IMR-90 (cell line): ENCODE results near the gene EXOSC3. TPM values are rescaled to one million over a fixed set of nuclear protein-coding genes. Genes with fewer than 3 reads are reported as not detected.

Experiments used
- ATAC-seq: fragments of 200-7000 bp; cut with Tn5 transposase; 2 replicates; pipeline ENCODE4 v1.9.1; 2020; ENCODE audit warnings: low read depth, mild to moderate bottlenecking, moderate library complexity
- BruUV-seq: library from RNA; stranded (reverse); fragments of 400-500 nt; replicated peaks from 2 replicates; lab custom pipeline; 2021; lab: Mats Ljungman, UMichigan
- CTCF ChIA-PET: fragments of 300-600 bp; formaldehyde crosslinking; extraction: SDS; loops from one replicate; lab custom pipeline; 2021; ENCODE audit warnings: antibody characterized with exemption; lab: Yijun Ruan, JAX
- POLR2A ChIA-PET: fragments of 300-600 bp; sonication (Branson Sonifier 250); formaldehyde crosslinking; loops from one replicate; lab custom pipeline; 2022; ENCODE audit warnings: antibody characterized with exemption; ENCODE audit not compliant: unreplicated experiment; lab: Charles Lee
- DNase-seq: peaks from one replicate; pipeline ENCODE4 v3.0.0; 2013
- H2AFZ ChIP-seq: replicated peaks from 2 replicates; pipeline ENCODE3; 2013; ENCODE audit warnings: low read length, mild to moderate bottlenecking; ENCODE audit not compliant: poor library complexity
- H2AK5ac ChIP-seq: 2 replicates; pipeline ENCODE4 v1.6.1; 2013; ENCODE audit warnings: low read depth, low read length, inconsistent platforms
- H2AK9ac ChIP-seq: replicated peaks from 2 replicates; pipeline ENCODE3; 2013; ENCODE audit warnings: mild to moderate bottlenecking, low read depth, low read length, moderate library complexity; ENCODE audit not compliant: poor library complexity
- H2BK120ac ChIP-seq: 2 replicates; pipeline ENCODE4 v1.6.1; 2013; ENCODE audit warnings: low read depth, low read length, inconsistent platforms
- H2BK15ac ChIP-seq: 3 replicates; pipeline ENCODE4 v1.6.1; 2013; ENCODE audit warnings: low read depth, low read length, inconsistent platforms
- H2BK20ac ChIP-seq: 2 replicates; pipeline ENCODE4 v1.6.1; 2013; ENCODE audit warnings: low read depth, mild to moderate bottlenecking, inconsistent platforms, low read length, moderate library complexity
- H2BK5ac ChIP-seq: 2 replicates; pipeline ENCODE4 v1.6.1; 2013; ENCODE audit warnings: mild to moderate bottlenecking, low read depth, low read length, inconsistent platforms; ENCODE audit not compliant: poor library complexity, severe bottlenecking
- H3K14ac ChIP-seq: replicated peaks from 2 replicates; pipeline ENCODE4 v1.6.1; 2013; ENCODE audit warnings: low read depth, low read length, inconsistent platforms
- H3K18ac ChIP-seq: 2 replicates; pipeline ENCODE4 v1.6.1; 2013; ENCODE audit warnings: low read depth, low read length, control low read depth
- H3K23ac ChIP-seq: 2 replicates; pipeline ENCODE4 v1.6.1; 2013; ENCODE audit warnings: low read depth, low read length, inconsistent platforms
- H3K27ac ChIP-seq: 2 replicates; pipeline ENCODE4 v1.5.1; 2013; ENCODE audit warnings: mild to moderate bottlenecking, control low read depth, low read length; ENCODE audit not compliant: insufficient read depth
- H3K27me3 ChIP-seq: 2 replicates; pipeline ENCODE4 v1.6.1; 2013; ENCODE audit warnings: low read length; ENCODE audit not compliant: control insufficient read depth, insufficient read depth
- H3K36me3 ChIP-seq: 2 replicates; pipeline ENCODE4 v1.6.1; 2013; ENCODE audit warnings: low read length, mixed read lengths; ENCODE audit not compliant: control insufficient read depth, insufficient read depth
- H3K4ac ChIP-seq: 2 replicates; pipeline ENCODE4 v1.6.1; 2013; ENCODE audit warnings: low read depth, low read length, inconsistent platforms
- H3K4me1 ChIP-seq: 2 replicates; pipeline ENCODE4 v1.6.1; 2013; ENCODE audit warnings: low read length, mixed read lengths; ENCODE audit not compliant: control insufficient read depth, insufficient read depth
- H3K4me2 ChIP-seq: 2 replicates; pipeline ENCODE4 v1.6.1; 2013; ENCODE audit warnings: low read depth, mild to moderate bottlenecking, control low read depth, low read length, moderate library complexity
- H3K4me3 ChIP-seq: 2 replicates; pipeline ENCODE4 v1.5.1; 2013; ENCODE audit warnings: low read depth, mild to moderate bottlenecking, control low read depth, low read length, moderate library complexity; ENCODE audit not compliant: insufficient read depth
- H3K56ac ChIP-seq: 2 replicates; pipeline ENCODE4 v1.6.1; 2013; ENCODE audit warnings: low read length, inconsistent platforms; ENCODE audit not compliant: insufficient read depth; ENCODE audit errors: extremely low read depth
- H3K79me1 ChIP-seq, 2 experiments: 2 replicates each; pipeline ENCODE4 v1.6.1; 2013; ENCODE audit warnings: low read length in 2 of 2, inconsistent platforms in 1 of 2, low read depth in 1 of 2
- H3K9ac ChIP-seq: 2 replicates; pipeline ENCODE4 v1.6.1; 2013; ENCODE audit warnings: low read depth, low read length, control low read depth
- H3K9me1 ChIP-seq: 2 replicates; pipeline ENCODE4 v1.6.1; 2013; ENCODE audit warnings: low read length, inconsistent platforms; ENCODE audit not compliant: insufficient read depth
- H3K9me3 ChIP-seq: 2 replicates; pipeline ENCODE4 v1.6.1; 2013; ENCODE audit warnings: low read length; ENCODE audit not compliant: control insufficient read depth, insufficient read depth
- H4K20me1 ChIP-seq: 2 replicates; pipeline ENCODE4 v1.6.1; 2013; ENCODE audit warnings: low read length, inconsistent platforms; ENCODE audit not compliant: insufficient read depth
- H4K5ac ChIP-seq: 2 replicates; pipeline ENCODE4 v1.6.1; 2013; ENCODE audit warnings: mild to moderate bottlenecking, low read depth, low read length, control low read depth
- H4K8ac ChIP-seq, 2 experiments: 2 replicates each; pipeline ENCODE4 v1.6.1; 2013; ENCODE audit warnings: low read depth in 2 of 2, low read length in 2 of 2, control low read depth in 1 of 2, inconsistent platforms in 1 of 2
- H4K91ac ChIP-seq: 2 replicates; pipeline ENCODE4 v1.6.1; 2013; ENCODE audit warnings: low read depth, low read length, inconsistent platforms; ENCODE audit not compliant: insufficient read depth
- BHLHE40 ChIP-seq: fragments of 150-350 bp; IDR thresholded peaks from 2 replicates; pipeline ENCODE4 v1.6.1; 2016; ENCODE audit warnings: mild to moderate bottlenecking, low read depth, low read length
- CEBPB ChIP-seq: IDR thresholded peaks from 2 replicates; pipeline ENCODE4 v1.6.1; 2012; ENCODE audit warnings: low read depth, low read length, improper control_type of control experiment
- CHD1 ChIP-seq: IDR thresholded peaks from 2 replicates; pipeline ENCODE4 v1.6.1; 2012; ENCODE audit warnings: low read depth, low read length, improper control_type of control experiment
- ELK1 ChIP-seq: fragments of 150-350 bp; IDR thresholded peaks from 2 replicates; pipeline ENCODE4 v1.6.1; 2016; ENCODE audit warnings: low read depth, mild to moderate bottlenecking, low read length, moderate library complexity, borderline replicate concordance
- FOS ChIP-seq: fragments of 150-350 bp; IDR thresholded peaks from 2 replicates; pipeline ENCODE4 v1.6.1; 2016; ENCODE audit warnings: low read depth, low read length
- MAFK ChIP-seq: IDR thresholded peaks from 2 replicates; pipeline ENCODE4 v1.6.1; 2012; ENCODE audit warnings: low read depth, low read length, improper control_type of control experiment
- MAZ ChIP-seq: IDR thresholded peaks from 2 replicates; pipeline ENCODE4 v1.6.1; 2012; ENCODE audit warnings: low read depth, mild to moderate bottlenecking, low read length, improper control_type of control experiment, moderate library complexity, borderline replicate concordance
- MXI1 ChIP-seq: IDR thresholded peaks from 2 replicates; pipeline ENCODE4 v1.6.1; 2012; ENCODE audit warnings: low read depth, mild to moderate bottlenecking, low read length, moderate library complexity, borderline replicate concordance
- NFE2L2 ChIP-seq: fragments of 150-350 bp; IDR thresholded peaks from 2 replicates; pipeline ENCODE4 v1.6.1; 2016; ENCODE audit warnings: low read depth, mild to moderate bottlenecking, low read length
- POLR2A ChIP-seq: IDR thresholded peaks from 2 replicates; pipeline ENCODE4 v1.6.1; 2012; ENCODE audit warnings: mild to moderate bottlenecking, low read depth, low read length
- RAD21 ChIP-seq: IDR thresholded peaks from 2 replicates; pipeline ENCODE4 v1.6.1; 2012; ENCODE audit warnings: low read length, improper control_type of control experiment
- RCOR1 ChIP-seq: IDR thresholded peaks from 2 replicates; pipeline ENCODE4 v1.6.1; 2012; ENCODE audit warnings: mild to moderate bottlenecking, low read length, improper control_type of control experiment; ENCODE audit not compliant: insufficient replicate concordance
- RFX5 ChIP-seq: IDR thresholded peaks from 2 replicates; pipeline ENCODE4 v1.8.0; 2012; ENCODE audit warnings: low read depth, mild to moderate bottlenecking, low read length, moderate library complexity
- SMC3 ChIP-seq: fragments of 150-350 bp; IDR thresholded peaks from 2 replicates; pipeline ENCODE4 v1.6.1; 2016; ENCODE audit warnings: low read depth, mild to moderate bottlenecking, antibody characterized with exemption, low read length, moderate library complexity
- USF2 ChIP-seq: fragments of 150-350 bp; IDR thresholded peaks from 2 replicates; pipeline ENCODE4 v1.6.1; 2017; ENCODE audit warnings: mild to moderate bottlenecking, antibody characterized with exemption, low read length, low read depth
- WGBS, 2 experiments: methylation state at CpG; one replicate each; pipeline versions ENCODE4 v1.1.5 to v1.1.7; 2013; ENCODE audit warnings: missing lambda C conversion rate in 2 of 2; ENCODE audit not compliant: insufficient read length in 1 of 2; ENCODE audit errors: extremely low coverage in 2 of 2; 5-methylcytosine and 5-hydroxymethylcytosine counted together
- dilution Hi-C: fragments of 300-500 bp; cut with HindIII; formaldehyde crosslinking; loops from one replicate; pipeline ENCODE4 v1.14.3; 2018; ENCODE audit warnings: low sequenced_read_pairs; ENCODE audit not compliant: unreplicated experiment
- in situ Hi-C: fragments of 300-500 bp; cut with MboI; formaldehyde crosslinking; loops from 3 replicates; pipeline ENCODE4 v1.14.3; 2019; ENCODE audit warnings: low sequenced_read_pairs, inconsistent platforms, mixed read lengths
- intact Hi-C: fragments of 100-400 bp; cut with micrococcal nuclease; formaldehyde crosslinking; loops from 2 replicates; pipeline ENCODE4 v1.10.0; 2022
- polyA plus RNA-seq, 3 experiments: library from polyadenylated mRNA; depleted of rRNA; stranded (reverse); fragments of >200 nt; gene quantifications; 2 replicates each; pipeline ENCODE4 v1.2.3, GENCODE V29; 2012; ENCODE audit warnings: low replicate concordance in 1 of 3
- total RNA-seq: library from RNA; depleted of rRNA; stranded (reverse); fragments of >200 nt; gene quantifications from 2 replicates; pipeline ENCODE4 v1.2.3, GENCODE V29; 2012
- TF ChIP-seq, protein P1 (sequence below): conservative IDR thresholded peaks from 2 replicates; pipeline ENCODE4 v1.5.1; 2012; ENCODE audit warnings: mild to moderate bottlenecking, low read depth, low read length, improper control_type of control experiment

EXOSC3 gene
- total and polyA plus RNA-seq, 2 of the 4 experiments (the other 2 are of a cell fraction) = 27.1 to 28.9 TPM

DNA sequence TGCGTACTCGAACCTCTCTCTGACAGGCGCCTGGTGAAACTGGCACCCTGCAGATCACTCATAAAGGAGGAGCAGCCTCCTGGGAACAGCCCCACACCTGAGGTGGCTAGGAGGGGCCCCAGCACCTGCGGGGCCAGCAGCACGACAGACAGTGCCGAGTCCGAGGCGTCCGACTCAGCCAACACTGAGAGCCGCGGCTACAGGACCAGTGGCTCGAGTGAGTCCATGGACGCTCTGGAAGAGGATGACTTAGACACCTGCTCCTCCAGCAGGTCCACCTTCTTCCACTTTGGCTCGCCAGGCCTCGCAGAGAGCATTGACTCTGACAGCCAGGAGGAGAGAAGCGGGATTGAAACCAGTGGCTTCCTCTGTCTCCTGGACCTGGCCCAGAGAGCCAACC, 44.7 kb downstream of the EXOSC3 start:
- Histone ChIP-seq H2BK20ac (no peak overlapping the region), H3K4me1 (no peaks in the 10 kb centered on the region), H3K18ac (no peak overlapping the region), H3K4me3 (no peak overlapping the region), H2AK9ac (no peak overlapping the region), H3K4me2 (no peak overlapping the region), H3K56ac (no peak overlapping the region), H3K4ac (no peak overlapping the region), H4K8ac (no peak overlapping the region), H4K5ac (no peak overlapping the region), H4K20me1 (no peaks in the 10 kb centered on the region), H3K23ac (no peak overlapping the region), H3K79me1 (no peaks in the 10 kb centered on the region), H3K27me3 (peaks cover 35% of the 10 kb centered on the region), H3K36me3 (no peaks in the 10 kb centered on the region), H3K9me1 (no peaks in the 10 kb centered on the region), H3K27ac (no peak overlapping the region), H2AK5ac (no peak overlapping the region), H2BK120ac (no peak overlapping the region), H3K14ac (no peak overlapping the region), H2BK15ac (no peak overlapping the region), H2BK5ac (no peak overlapping the region), H4K91ac (no peak overlapping the region), H3K9me3 (no peaks in the 10 kb centered on the region), H3K9ac (no peak overlapping the region), H2AFZ (no peak overlapping the region)
- CTCF ChIA-PET = no interaction called here
- ATAC-seq (no peak), DNase-seq (no peak)
- in situ Hi-C loops (no loop called here), dilution Hi-C loops (no loop called here), intact Hi-C loops (loop anchor here (10.0 kb wide), 1 partner anchor 665 kb away; no protein-coding TSS in a partner anchor)
- no peak for TF ChIP-seq RCOR1
- no peak for TF ChIP-seq CHD1
- no peak for TF ChIP-seq USF2
- TF ChIP-seq ELK1 = no peak
- no peak for TF ChIP-seq FOS
- TF ChIP-seq NFE2L2 = no peak
- TF ChIP-seq MAFK = no peak
- no peak for TF ChIP-seq MAZ
- TF ChIP-seq RFX5 = no peak
- no peak for TF ChIP-seq CEBPB
- TF ChIP-seq, protein P1, sequence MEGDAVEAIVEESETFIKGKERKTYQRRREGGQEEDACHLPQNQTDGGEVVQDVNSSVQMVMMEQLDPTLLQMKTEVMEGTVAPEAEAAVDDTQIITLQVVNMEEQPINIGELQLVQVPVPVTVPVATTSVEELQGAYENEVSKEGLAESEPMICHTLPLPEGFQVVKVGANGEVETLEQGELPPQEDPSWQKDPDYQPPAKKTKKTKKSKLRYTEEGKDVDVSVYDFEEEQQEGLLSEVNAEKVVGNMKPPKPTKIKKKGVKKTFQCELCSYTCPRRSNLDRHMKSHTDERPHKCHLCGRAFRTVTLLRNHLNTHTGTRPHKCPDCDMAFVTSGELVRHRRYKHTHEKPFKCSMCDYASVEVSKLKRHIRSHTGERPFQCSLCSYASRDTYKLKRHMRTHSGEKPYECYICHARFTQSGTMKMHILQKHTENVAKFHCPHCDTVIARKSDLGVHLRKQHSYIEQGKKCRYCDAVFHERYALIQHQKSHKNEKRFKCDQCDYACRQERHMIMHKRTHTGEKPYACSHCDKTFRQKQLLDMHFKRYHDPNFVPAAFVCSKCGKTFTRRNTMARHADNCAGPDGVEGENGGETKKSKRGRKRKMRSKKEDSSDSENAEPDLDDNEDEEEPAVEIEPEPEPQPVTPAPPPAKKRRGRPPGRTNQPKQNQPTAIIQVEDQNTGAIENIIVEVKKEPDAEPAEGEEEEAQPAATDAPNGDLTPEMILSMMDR = no peak
- TF ChIP-seq MXI1 = no peak
- no peak for TF ChIP-seq RAD21
- TF ChIP-seq POLR2A = no peak
- no peak for TF ChIP-seq SMC3
- no peak for TF ChIP-seq BHLHE40
- WGBS, 2 experiments = 84% methylated on average over 14 of the region's 16 CpGs; no CpG with 5 or more reads in 1 of the 2 experiments
- POLR2A ChIA-PET = no interaction called here
- no TSS peak for BruUV-seq
